Endothelial cell (in vitro differentiated cells): ENCODE results near the gene UBXN4. TPM values are rescaled to one million over a fixed set of nuclear protein-coding genes. Genes with fewer than 3 reads are reported as not detected.

Source experiments
- DNase-seq: peaks from one replicate; pipeline ENCODE4 v3.0.0; 2021; ENCODE audit warnings: low spot score
- H3K27ac Mint-ChIP-seq: one replicate; pipeline ENCODE4 v1.8.0; 2021; ENCODE audit warnings: mixed read lengths, inconsistent platforms; ENCODE audit not compliant: unreplicated experiment
- H3K27me3 Mint-ChIP-seq: one replicate; pipeline ENCODE4 v1.8.0; 2021; ENCODE audit warnings: mild to moderate bottlenecking, moderate library complexity, mixed read lengths, inconsistent platforms; ENCODE audit not compliant: unreplicated experiment
- H3K36me3 Mint-ChIP-seq: one replicate; pipeline ENCODE4 v1.8.0; 2021; ENCODE audit warnings: mild to moderate bottlenecking, low read depth, mixed read lengths, inconsistent platforms; ENCODE audit not compliant: unreplicated experiment
- H3K4me1 Mint-ChIP-seq: one replicate; pipeline ENCODE4 v1.8.0; 2021; ENCODE audit warnings: mild to moderate bottlenecking, mixed read lengths, inconsistent platforms; ENCODE audit not compliant: unreplicated experiment
- H3K4me3 Mint-ChIP-seq: one replicate; pipeline ENCODE4 v1.8.0; 2021; ENCODE audit warnings: mild to moderate bottlenecking, mixed read lengths, inconsistent platforms; ENCODE audit not compliant: unreplicated experiment
- H3K9me3 Mint-ChIP-seq: one replicate; pipeline ENCODE4 v1.8.0; 2021; ENCODE audit warnings: mixed read lengths, inconsistent platforms; ENCODE audit not compliant: unreplicated experiment
- CTCF ChIP-seq: fragments of 200-600 bp; sonication (generic); IDR thresholded peaks from one replicate; pipeline ENCODE4 v1.5.0; 2021; ENCODE audit warnings: antibody characterized with exemption; ENCODE audit not compliant: unreplicated experiment
- total RNA-seq: library from RNA; stranded (reverse); fragmentation: NEBNext Ultra II Directional; extraction: Animal tissue kit (Norgen Biotek cat#: 25700); gene quantifications from one replicate; pipeline ENCODE4 v1.2.1, GENCODE V29; 2021; ENCODE audit not compliant: unreplicated experiment

Gene UBXN4
- total RNA-seq, 1 donor from 2014 or later, result 101 TPM

- Mint-ChIP-seq H3K36me3 (peaks cover 41% of the 10 kb centered on the region), H3K27ac (no peak overlapping the region), H3K27me3 (no peaks in the 10 kb centered on the region), H3K4me3 (no peak overlapping the region), H3K9me3 (no peaks in the 10 kb centered on the region), H3K4me1 (no peaks in the 10 kb centered on the region)
- DNase-seq, result no peak
- TF ChIP-seq CTCF, result no peak
Observed at GRCh38 chr2:135775420-135775819, 33.8 kb downstream of the UBXN4 start.

GRCh38 chr2:135776367-135776766 lies 34.7 kb downstream of the UBXN4 start:
- no peak for DNase-seq
- H3K9me3 Mint-ChIP-seq, result no peaks in the 10 kb centered on the region
- H3K27me3 Mint-ChIP-seq, result no peaks in the 10 kb centered on the region
- peaks cover 46% of the 10 kb centered on the region for H3K36me3 Mint-ChIP-seq
- no peaks in the 10 kb centered on the region for H3K4me1 Mint-ChIP-seq
- peak overlapping the region; percentile 5 for H3K4me3 Mint-ChIP-seq
- H3K27ac Mint-ChIP-seq, result no peak overlapping the region
- TF ChIP-seq CTCF, result no peak

- Mint-ChIP-seq H3K4me1 (no peaks in the 10 kb centered on the region), H3K27me3 (no peaks in the 10 kb centered on the region), H3K27ac (no peak overlapping the region), H3K4me3 (no peak overlapping the region), H3K36me3 (peaks cover 56% of the 10 kb centered on the region), H3K9me3 (no peaks in the 10 kb centered on the region)
- DNase-seq, result no peak
- TF ChIP-seq CTCF, result no peak
Observed at GRCh38 chr2:135782231-135782630, 40.6 kb downstream of the UBXN4 start.

GRCh38 chr2:135783439-135783838 lies 41.8 kb downstream of the UBXN4 start:
- Mint-ChIP-seq H3K9me3 (no peaks in the 10 kb centered on the region), H3K36me3 (peaks cover 55% of the 10 kb centered on the region), H3K27ac (no peak overlapping the region), H3K27me3 (no peaks in the 10 kb centered on the region), H3K4me1 (no peaks in the 10 kb centered on the region), H3K4me3 (no peak overlapping the region)
- no peak for TF ChIP-seq CTCF
- no peak for DNase-seq

GRCh38 chr2:135785032-135785431 lies 43.4 kb downstream of the UBXN4 start:
- no peak for DNase-seq
- Mint-ChIP-seq H3K27ac (no peak overlapping the region), H3K4me1 (peaks cover 3% of the 10 kb centered on the region), H3K9me3 (no peaks in the 10 kb centered on the region), H3K36me3 (peaks cover 52% of the 10 kb centered on the region), H3K27me3 (no peaks in the 10 kb centered on the region), H3K4me3 (peak overlapping the region; percentile 64)
- TF ChIP-seq CTCF, result peak; percentile 54
